SH-SY5Y (cell line): ENCODE data around the gene ZMIZ1.

Source experiments
- GATA2 ChIP-seq: IDR thresholded peaks from 2 replicates; pipeline ENCODE4 v1.6.1; 2011; ENCODE audit warnings: mild to moderate bottlenecking, low read depth, low read length
- GATA3 ChIP-seq: IDR thresholded peaks from 2 replicates; pipeline ENCODE4 v1.6.1; 2011; ENCODE audit warnings: low read depth, mild to moderate bottlenecking, low read length, moderate library complexity

- TF ChIP-seq GATA2 (no peak), GATA3 (no peak)
Measured at GRCh38 chr10:79200346-79200745, 131.6 kb downstream of the ZMIZ1 start.
